IMR-90 (cell line): Measurements from ENCODE around the gene CLEC16A. TPM values are rescaled to one million over a fixed set of nuclear protein-coding genes. Genes with fewer than 3 reads are reported as not detected.
A peak's percentile ranks its signal among the peaks of the same experiment; 100 is the strongest.

Experiments
- ATAC-seq: fragments of 200-7000 bp; cut with Tn5 transposase; 2 replicates; pipeline ENCODE4 v1.9.1; 2020; ENCODE audit warnings: low read depth, mild to moderate bottlenecking, moderate library complexity
- BruUV-seq: library from RNA; stranded (reverse); fragments of 400-500 nt; replicated peaks from 2 replicates; lab custom pipeline; 2021; lab: Mats Ljungman, UMichigan
- CTCF ChIA-PET: fragments of 300-600 bp; formaldehyde crosslinking; extraction: SDS; loops from one replicate; lab custom pipeline; 2021; ENCODE audit warnings: antibody characterized with exemption; lab: Yijun Ruan, JAX
- POLR2A ChIA-PET: fragments of 300-600 bp; sonication (Branson Sonifier 250); formaldehyde crosslinking; loops from one replicate; lab custom pipeline; 2022; ENCODE audit warnings: antibody characterized with exemption; ENCODE audit not compliant: unreplicated experiment; lab: Charles Lee
- DNase-seq: peaks from one replicate; pipeline ENCODE4 v3.0.0; 2013
- H2AFZ ChIP-seq: replicated peaks from 2 replicates; pipeline ENCODE3; 2013; ENCODE audit warnings: low read length, mild to moderate bottlenecking; ENCODE audit not compliant: poor library complexity
- H2AK5ac ChIP-seq: 2 replicates; pipeline ENCODE4 v1.6.1; 2013; ENCODE audit warnings: low read depth, low read length, inconsistent platforms
- H2AK9ac ChIP-seq: replicated peaks from 2 replicates; pipeline ENCODE3; 2013; ENCODE audit warnings: mild to moderate bottlenecking, low read depth, low read length, moderate library complexity; ENCODE audit not compliant: poor library complexity
- H2BK120ac ChIP-seq: 2 replicates; pipeline ENCODE4 v1.6.1; 2013; ENCODE audit warnings: low read depth, low read length, inconsistent platforms
- H2BK15ac ChIP-seq: 3 replicates; pipeline ENCODE4 v1.6.1; 2013; ENCODE audit warnings: low read depth, low read length, inconsistent platforms
- H2BK20ac ChIP-seq: 2 replicates; pipeline ENCODE4 v1.6.1; 2013; ENCODE audit warnings: low read depth, mild to moderate bottlenecking, inconsistent platforms, low read length, moderate library complexity
- H2BK5ac ChIP-seq: 2 replicates; pipeline ENCODE4 v1.6.1; 2013; ENCODE audit warnings: mild to moderate bottlenecking, low read depth, low read length, inconsistent platforms; ENCODE audit not compliant: poor library complexity, severe bottlenecking
- H3K14ac ChIP-seq: replicated peaks from 2 replicates; pipeline ENCODE4 v1.6.1; 2013; ENCODE audit warnings: low read depth, low read length, inconsistent platforms
- H3K18ac ChIP-seq: 2 replicates; pipeline ENCODE4 v1.6.1; 2013; ENCODE audit warnings: low read depth, low read length, control low read depth
- H3K23ac ChIP-seq: 2 replicates; pipeline ENCODE4 v1.6.1; 2013; ENCODE audit warnings: low read depth, low read length, inconsistent platforms
- H3K27ac ChIP-seq: 2 replicates; pipeline ENCODE4 v1.5.1; 2013; ENCODE audit warnings: mild to moderate bottlenecking, control low read depth, low read length; ENCODE audit not compliant: insufficient read depth
- H3K27me3 ChIP-seq: 2 replicates; pipeline ENCODE4 v1.6.1; 2013; ENCODE audit warnings: low read length; ENCODE audit not compliant: control insufficient read depth, insufficient read depth
- H3K36me3 ChIP-seq: 2 replicates; pipeline ENCODE4 v1.6.1; 2013; ENCODE audit warnings: low read length, mixed read lengths; ENCODE audit not compliant: control insufficient read depth, insufficient read depth
- H3K4ac ChIP-seq: 2 replicates; pipeline ENCODE4 v1.6.1; 2013; ENCODE audit warnings: low read depth, low read length, inconsistent platforms
- H3K4me1 ChIP-seq: 2 replicates; pipeline ENCODE4 v1.6.1; 2013; ENCODE audit warnings: low read length, mixed read lengths; ENCODE audit not compliant: control insufficient read depth, insufficient read depth
- H3K4me2 ChIP-seq: 2 replicates; pipeline ENCODE4 v1.6.1; 2013; ENCODE audit warnings: low read depth, mild to moderate bottlenecking, control low read depth, low read length, moderate library complexity
- H3K4me3 ChIP-seq: 2 replicates; pipeline ENCODE4 v1.5.1; 2013; ENCODE audit warnings: low read depth, mild to moderate bottlenecking, control low read depth, low read length, moderate library complexity; ENCODE audit not compliant: insufficient read depth
- H3K56ac ChIP-seq: 2 replicates; pipeline ENCODE4 v1.6.1; 2013; ENCODE audit warnings: low read length, inconsistent platforms; ENCODE audit not compliant: insufficient read depth; ENCODE audit errors: extremely low read depth
- H3K79me1 ChIP-seq, 2 experiments: 2 replicates each; pipeline ENCODE4 v1.6.1; 2013; ENCODE audit warnings: low read length in 2 of 2, inconsistent platforms in 1 of 2, low read depth in 1 of 2
- H3K9ac ChIP-seq: 2 replicates; pipeline ENCODE4 v1.6.1; 2013; ENCODE audit warnings: low read depth, low read length, control low read depth
- H3K9me1 ChIP-seq: 2 replicates; pipeline ENCODE4 v1.6.1; 2013; ENCODE audit warnings: low read length, inconsistent platforms; ENCODE audit not compliant: insufficient read depth
- H3K9me3 ChIP-seq: 2 replicates; pipeline ENCODE4 v1.6.1; 2013; ENCODE audit warnings: low read length; ENCODE audit not compliant: control insufficient read depth, insufficient read depth
- H4K20me1 ChIP-seq: 2 replicates; pipeline ENCODE4 v1.6.1; 2013; ENCODE audit warnings: low read length, inconsistent platforms; ENCODE audit not compliant: insufficient read depth
- H4K5ac ChIP-seq: 2 replicates; pipeline ENCODE4 v1.6.1; 2013; ENCODE audit warnings: mild to moderate bottlenecking, low read depth, low read length, control low read depth
- H4K8ac ChIP-seq, 2 experiments: 2 replicates each; pipeline ENCODE4 v1.6.1; 2013; ENCODE audit warnings: low read depth in 2 of 2, low read length in 2 of 2, control low read depth in 1 of 2, inconsistent platforms in 1 of 2
- H4K91ac ChIP-seq: 2 replicates; pipeline ENCODE4 v1.6.1; 2013; ENCODE audit warnings: low read depth, low read length, inconsistent platforms; ENCODE audit not compliant: insufficient read depth
- FOS ChIP-seq: fragments of 150-350 bp; IDR thresholded peaks from 2 replicates; pipeline ENCODE4 v1.6.1; 2016; ENCODE audit warnings: low read depth, low read length
- MXI1 ChIP-seq: IDR thresholded peaks from 2 replicates; pipeline ENCODE4 v1.6.1; 2012; ENCODE audit warnings: low read depth, mild to moderate bottlenecking, low read length, moderate library complexity, borderline replicate concordance
- WGBS, 2 experiments: methylation state at CpG; one replicate each; pipeline versions ENCODE4 v1.1.5 to v1.1.7; 2013; ENCODE audit warnings: missing lambda C conversion rate in 2 of 2; ENCODE audit not compliant: insufficient read length in 1 of 2; ENCODE audit errors: extremely low coverage in 2 of 2; 5-methylcytosine and 5-hydroxymethylcytosine counted together
- dilution Hi-C: fragments of 300-500 bp; cut with HindIII; formaldehyde crosslinking; loops from one replicate; pipeline ENCODE4 v1.14.3; 2018; ENCODE audit warnings: low sequenced_read_pairs; ENCODE audit not compliant: unreplicated experiment
- in situ Hi-C: fragments of 300-500 bp; cut with MboI; formaldehyde crosslinking; loops from 3 replicates; pipeline ENCODE4 v1.14.3; 2019; ENCODE audit warnings: low sequenced_read_pairs, inconsistent platforms, mixed read lengths
- intact Hi-C: fragments of 100-400 bp; cut with micrococcal nuclease; formaldehyde crosslinking; loops from 2 replicates; pipeline ENCODE4 v1.10.0; 2022
- polyA plus RNA-seq, 3 experiments: library from polyadenylated mRNA; depleted of rRNA; stranded (reverse); fragments of >200 nt; gene quantifications; 2 replicates each; pipeline ENCODE4 v1.2.3, GENCODE V29; 2012; ENCODE audit warnings: low replicate concordance in 1 of 3
- total RNA-seq: library from RNA; depleted of rRNA; stranded (reverse); fragments of >200 nt; gene quantifications from 2 replicates; pipeline ENCODE4 v1.2.3, GENCODE V29; 2012

Gene CLEC16A
- total and polyA plus RNA-seq, 2 of the 4 experiments (the other 2 are of a cell fraction) = 15.9 to 16.5 TPM

GRCh38 chr16:11162586-11163268 lies 218.4 kb downstream of the CLEC16A start:
- no TSS peak for BruUV-seq
- POLR2A ChIA-PET = no interaction called here
- dilution Hi-C loops = no loop called here

More at GRCh38 chr16:11162586-11163268, 218.4 kb downstream of the CLEC16A start:
- CTCF ChIA-PET = no interaction called here
- peak overlapping the region; percentile 22; the same call in 1 of the 2 replicates for H3K4ac ChIP-seq
- H2BK120ac ChIP-seq = no peak overlapping the region
- no peak overlapping the region for H2AK9ac ChIP-seq
- H2AFZ ChIP-seq = no peak overlapping the region
- intact Hi-C loops = no loop called here
- H3K23ac ChIP-seq = peak overlapping the region; percentile 56; the same call in 1 of the 2 replicates
- DNase-seq = no peak
- no peak overlapping the region for H2BK15ac ChIP-seq
- H3K18ac ChIP-seq = no peak overlapping the region; the same call in 1 of the 2 replicates
- WGBS, 2 experiments = 77% methylated on average over 3 of the region's 9 CpGs; no CpG with 5 or more reads in 1 of the 2 experiments
- H2BK5ac ChIP-seq = no peak overlapping the region
- H2BK20ac ChIP-seq = no peak overlapping the region; the same call in 1 of the 2 replicates
- 0 out of 2 replicates have a peak overlapping the region, but pooled peaks have one; percentile 6 for H4K5ac ChIP-seq
- H3K27ac ChIP-seq = no peak overlapping the region
- H4K91ac ChIP-seq = no peak overlapping the region
- H4K8ac ChIP-seq = no peak overlapping the region; a peak in 1 of 4 replicates
- H2AK5ac ChIP-seq = no peak overlapping the region
- H3K79me1 ChIP-seq = peaks cover 0 to 14% of the 10 kb centered on the region in 2 experiments; a peak in 2 of 4 replicates
- no peaks in the 10 kb centered on the region for H4K20me1 ChIP-seq
- H3K4me2 ChIP-seq = no peak overlapping the region
- 0 out of 2 replicates have a peak, but pooled peaks cover 2% of the 10 kb centered on the region for H3K9me3 ChIP-seq
- no peak overlapping the region for H3K14ac ChIP-seq
- H3K9ac ChIP-seq = no peak overlapping the region
- in situ Hi-C loops = no loop called here
- ATAC-seq = no peak
- H3K4me1 ChIP-seq = peaks cover 21% of the 10 kb centered on the region
- no peak overlapping the region for H3K56ac ChIP-seq
- peaks cover 10% of the 10 kb centered on the region for H3K36me3 ChIP-seq
- H3K4me3 ChIP-seq = no peak overlapping the region
- H3K27me3 ChIP-seq = no peaks in the 10 kb centered on the region
- H3K9me1 ChIP-seq = peaks cover 15% of the 10 kb centered on the region
- TF ChIP-seq FOS = no peak
- no peak for TF ChIP-seq MXI1
